Subcutaneous adipose tissue (tissue), 4 donors: ENCODE data around the gene TSPAN17. TPM values are rescaled to one million over a fixed set of nuclear protein-coding genes. Genes with fewer than 3 reads are reported as not detected.

ENCODE experiments used
- total RNA-seq, 4 donors: library from RNA; depleted of rRNA; stranded (reverse); fragments of >200 nt; gene quantifications; one replicate each; pipeline ENCODE4 v1.1.0, GENCODE V29; 2016
- TF ChIP-seq, protein P1 (sequence below): fragments of 450-650 bp; IDR thresholded peaks from one replicate; pipeline ENCODE4 v1.5.1; 2016; ENCODE audit warnings: low read depth, mild to moderate bottlenecking, control low read depth, antibody characterized with exemption, moderate library complexity

The TSPAN17 gene
- total RNA-seq, 4 donors from 2014 or later: 7.8 to 18.7 (median 11.3) TPM

DNA sequence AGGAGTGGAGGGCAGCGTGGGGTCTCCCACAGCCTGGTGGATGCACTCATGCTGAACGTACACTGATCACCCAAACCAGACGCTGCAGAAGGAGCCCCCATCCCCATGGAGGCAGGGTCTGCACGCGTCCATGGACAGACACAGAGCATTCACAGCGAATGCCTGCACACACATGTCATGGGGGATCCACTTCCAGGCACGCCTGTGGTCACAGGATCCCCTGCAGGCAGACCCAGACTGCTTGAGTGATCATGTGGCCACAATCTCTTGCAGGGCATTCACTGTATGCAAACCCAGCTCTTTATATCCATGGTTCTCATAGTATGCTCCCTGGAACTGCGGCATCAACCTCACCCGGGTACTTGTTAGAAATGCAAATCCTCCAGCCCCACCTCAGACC, 22.3 kb upstream of the TSPAN17 start:
- TF ChIP-seq, protein P1, sequence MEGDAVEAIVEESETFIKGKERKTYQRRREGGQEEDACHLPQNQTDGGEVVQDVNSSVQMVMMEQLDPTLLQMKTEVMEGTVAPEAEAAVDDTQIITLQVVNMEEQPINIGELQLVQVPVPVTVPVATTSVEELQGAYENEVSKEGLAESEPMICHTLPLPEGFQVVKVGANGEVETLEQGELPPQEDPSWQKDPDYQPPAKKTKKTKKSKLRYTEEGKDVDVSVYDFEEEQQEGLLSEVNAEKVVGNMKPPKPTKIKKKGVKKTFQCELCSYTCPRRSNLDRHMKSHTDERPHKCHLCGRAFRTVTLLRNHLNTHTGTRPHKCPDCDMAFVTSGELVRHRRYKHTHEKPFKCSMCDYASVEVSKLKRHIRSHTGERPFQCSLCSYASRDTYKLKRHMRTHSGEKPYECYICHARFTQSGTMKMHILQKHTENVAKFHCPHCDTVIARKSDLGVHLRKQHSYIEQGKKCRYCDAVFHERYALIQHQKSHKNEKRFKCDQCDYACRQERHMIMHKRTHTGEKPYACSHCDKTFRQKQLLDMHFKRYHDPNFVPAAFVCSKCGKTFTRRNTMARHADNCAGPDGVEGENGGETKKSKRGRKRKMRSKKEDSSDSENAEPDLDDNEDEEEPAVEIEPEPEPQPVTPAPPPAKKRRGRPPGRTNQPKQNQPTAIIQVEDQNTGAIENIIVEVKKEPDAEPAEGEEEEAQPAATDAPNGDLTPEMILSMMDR: no peak

DNA sequence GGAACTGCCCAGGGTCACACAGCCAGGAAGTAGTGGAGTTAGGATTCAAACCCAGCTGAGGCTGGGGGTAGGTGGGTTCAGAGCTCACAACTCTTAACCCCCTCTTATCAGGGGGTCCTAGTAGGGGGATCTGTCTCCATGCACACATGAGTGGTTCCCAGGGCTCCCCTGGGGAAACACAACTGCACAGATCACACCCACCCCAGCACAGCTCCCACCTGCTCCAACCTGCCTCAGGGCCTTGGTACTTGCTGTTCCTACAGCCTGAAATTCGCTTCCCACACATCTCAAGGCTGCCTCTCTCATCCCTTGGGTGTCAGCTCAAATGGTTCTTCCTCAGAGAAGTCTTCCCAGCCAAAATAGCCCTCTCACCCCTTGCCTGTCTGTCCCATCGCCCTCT, 21.8 kb upstream of the TSPAN17 start:
- TF ChIP-seq, protein P1: no peak

DNA sequence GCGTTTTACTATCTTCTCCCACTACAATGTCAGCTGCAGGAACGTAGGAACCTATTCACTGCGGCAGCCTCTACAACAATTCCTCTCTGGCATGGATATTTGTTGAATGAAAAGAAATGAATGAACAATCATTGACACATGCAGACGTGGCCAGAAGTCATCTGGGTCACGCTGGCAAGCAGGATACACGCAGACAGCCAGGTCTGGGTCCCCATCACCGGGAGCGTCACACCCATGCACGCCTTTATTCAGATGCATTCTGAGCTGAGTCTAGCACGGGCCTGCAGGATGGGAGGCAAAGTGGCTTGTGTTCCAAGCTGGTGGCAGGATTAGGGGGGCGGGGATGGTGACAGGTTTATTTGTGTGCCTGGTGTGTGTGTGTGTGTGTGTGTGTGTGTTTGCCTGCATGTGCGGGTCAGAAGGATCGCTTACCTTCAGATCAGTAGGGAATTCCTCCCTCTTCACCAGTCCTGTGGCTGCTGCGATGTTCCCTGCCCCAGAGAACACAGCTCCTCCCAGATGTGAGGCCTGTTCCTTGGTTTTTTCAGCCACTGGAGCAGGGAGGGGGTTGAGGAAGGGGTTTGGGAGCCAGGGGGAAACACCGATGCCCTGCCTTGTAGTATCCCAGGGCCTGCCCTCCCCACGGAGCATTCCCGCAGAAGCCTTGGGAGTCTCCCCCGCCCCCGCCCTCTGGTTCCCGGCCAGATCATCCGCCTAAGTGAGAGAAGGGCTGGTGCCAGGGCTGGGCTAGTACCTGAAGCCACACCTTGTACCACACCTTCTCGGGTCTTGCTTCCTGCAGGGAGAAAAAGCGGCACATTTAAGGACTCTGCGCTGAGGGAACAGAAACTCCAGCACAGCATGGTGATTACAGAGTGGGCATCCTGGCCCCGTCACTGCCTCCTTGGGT, 21.1 kb upstream of the TSPAN17 start:
- TF ChIP-seq, protein P1: no peak

DNA sequence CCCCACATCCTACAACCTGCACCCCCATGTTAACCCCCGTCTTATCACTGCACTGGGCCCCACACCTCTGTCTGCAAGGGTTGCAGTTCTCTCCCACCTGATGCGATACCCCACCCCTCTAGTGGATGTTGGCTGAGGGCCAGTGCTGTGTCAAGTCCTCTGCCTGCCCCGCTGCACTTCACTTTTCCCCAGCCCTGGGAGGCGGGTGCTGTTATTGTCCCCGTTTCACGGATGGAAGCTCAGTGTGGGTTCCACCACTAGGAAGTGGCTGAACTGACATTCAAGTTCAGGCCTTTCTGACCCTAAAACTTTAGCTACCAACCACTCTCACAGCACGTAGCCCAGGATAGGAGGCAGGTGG, 20.4 kb upstream of the TSPAN17 start:
- TF ChIP-seq, protein P1: no peak

DNA sequence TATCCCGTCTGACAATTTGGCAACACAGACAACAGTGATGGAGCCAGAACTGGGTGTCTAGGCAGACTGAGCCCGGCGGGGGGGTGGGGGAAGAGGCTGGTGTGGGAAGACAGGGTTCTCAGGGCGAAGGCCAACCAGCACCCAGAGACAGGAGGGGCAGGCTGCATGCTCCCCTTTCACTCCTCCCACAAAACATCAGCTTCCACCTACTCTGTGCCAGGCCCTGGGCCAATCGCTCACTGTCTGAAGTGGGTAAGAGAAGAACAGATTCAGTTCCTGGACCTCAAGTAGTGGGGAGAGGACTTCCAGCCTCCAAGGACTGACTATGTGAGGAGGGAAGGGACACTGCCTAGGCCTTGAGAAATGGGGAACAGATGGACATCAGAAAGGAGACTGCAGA, 19.7 kb upstream of the TSPAN17 start:
- TF ChIP-seq, protein P1: no peak

DNA sequence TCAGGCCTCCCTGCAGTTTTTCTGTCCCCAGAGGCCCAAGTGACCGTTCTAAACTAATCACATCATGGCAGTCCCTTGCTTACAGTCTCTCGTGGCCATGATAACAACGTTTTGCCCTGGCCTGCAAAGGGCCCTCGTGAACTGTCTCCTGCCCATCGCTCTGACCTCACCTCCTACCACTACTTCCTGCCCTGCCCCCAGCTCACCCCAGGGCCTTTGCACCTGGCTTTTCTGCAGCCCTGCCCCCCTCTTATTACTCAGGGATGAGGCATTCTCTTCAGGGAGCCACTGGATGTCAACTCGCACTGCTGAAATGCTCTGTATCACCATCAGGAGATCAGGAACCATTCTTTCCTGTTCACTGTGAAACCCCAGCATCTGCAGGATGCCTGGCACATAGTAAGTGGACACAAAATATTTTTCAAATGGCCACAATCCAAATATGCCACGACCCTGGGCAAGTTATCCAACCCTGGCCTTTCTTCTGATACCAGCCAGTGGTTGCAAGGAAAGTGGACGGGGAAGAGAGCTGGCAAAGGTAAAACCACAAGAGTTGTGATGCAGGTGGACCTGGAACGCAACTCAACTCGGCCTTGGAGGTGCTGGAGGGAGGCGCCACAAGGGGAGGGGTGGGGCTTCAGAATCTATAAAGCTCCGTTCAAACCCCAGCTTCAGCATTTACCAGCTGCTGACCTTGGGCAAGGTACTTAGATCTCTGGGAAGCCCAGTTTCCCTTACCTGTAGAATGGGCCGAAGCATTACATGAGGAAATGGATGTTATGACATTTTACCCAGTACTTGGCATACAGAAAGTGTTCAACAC, 18.7 kb upstream of the TSPAN17 start:
- TF ChIP-seq, protein P1: no peak

DNA sequence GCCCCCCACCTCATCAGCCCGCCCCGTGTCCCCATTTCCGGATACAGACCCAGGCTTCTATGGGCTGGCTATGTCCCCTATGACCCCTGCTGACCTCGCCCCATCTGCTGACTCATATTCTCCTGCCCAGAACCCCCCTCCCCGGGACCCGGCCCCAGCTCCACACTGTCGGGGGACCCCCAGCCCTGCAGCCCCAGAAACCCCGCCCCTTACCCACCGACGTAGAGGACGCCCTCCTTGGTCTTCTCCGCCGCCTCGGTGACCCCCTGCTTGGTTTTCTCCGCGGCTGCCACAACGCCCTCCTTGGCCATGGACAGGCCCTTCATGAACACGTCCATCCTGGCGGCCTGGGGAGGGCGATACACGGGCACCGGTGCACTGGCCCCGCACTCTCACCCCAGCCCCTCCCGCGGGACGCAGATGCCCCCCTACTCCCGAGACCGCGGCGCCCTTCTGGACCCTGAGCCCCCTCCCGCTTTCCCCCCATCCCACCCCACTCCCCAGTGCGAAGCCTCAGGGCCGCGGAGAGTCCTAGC, 17.9 kb upstream of the TSPAN17 start:
- TF ChIP-seq, protein P1: no peak
